HL-60 (cell line): ENCODE measurements around the gene TSEN34.
A peak's percentile ranks its signal among the peaks of the same experiment; 100 is the strongest.
"Not testable (repeated sequence)": the region's sequence is repeated elsewhere in the genome, so short reads cannot be mapped to it uniquely, and the experiment has no call there.

Experiments used
- DNase-seq, 2 experiments: peaks; one replicate each; pipeline ENCODE4 v3.0.0-alpha.2; 2010 to 2020; ENCODE audit warnings: low read depth in 1 of 2, low spot score in 1 of 2
- H3K27ac ChIP-seq: fragments of 250-450 bp; sonication (Bioruptor Pico); replicated peaks from 2 replicates; pipeline ENCODE4 v1.5.1; 2020; ENCODE audit warnings: mild to moderate bottlenecking, moderate library complexity
- H3K27me3 ChIP-seq: fragments of 250-450 bp; sonication (Bioruptor Pico); 2 replicates; pipeline ENCODE4 v1.5.1; 2021; ENCODE audit warnings: mild to moderate bottlenecking, moderate library complexity; ENCODE audit not compliant: insufficient read depth, poor library complexity, severe bottlenecking
- H3K4me3 ChIP-seq: replicated peaks from 2 replicates; pipeline ENCODE4 v1.5.1; 2011; ENCODE audit warnings: mild to moderate bottlenecking, control low read depth, low read length; ENCODE audit not compliant: insufficient read depth
- CTCF ChIP-seq: IDR thresholded peaks from one replicate; pipeline ENCODE4 v1.5.1; 2011; ENCODE audit warnings: low read length, control low read depth, inconsistent platforms; ENCODE audit not compliant: insufficient read depth
- GABPA ChIP-seq: IDR thresholded peaks from 2 replicates; pipeline ENCODE4 v1.6.1; 2012; ENCODE audit warnings: low read depth
- POLR2AphosphoS5 ChIP-seq: IDR thresholded peaks from 2 replicates; pipeline ENCODE4 v1.6.1; 2012; ENCODE audit warnings: low read depth
- REST ChIP-seq: IDR thresholded peaks from 2 replicates; pipeline ENCODE4 v1.6.1; 2012; ENCODE audit warnings: low read depth; ENCODE audit not compliant: insufficient replicate concordance
- SPI1 ChIP-seq: IDR thresholded peaks from 2 replicates; pipeline ENCODE4 v1.6.1; 2012; ENCODE audit warnings: low read depth, mild to moderate bottlenecking, borderline replicate concordance

TSEN34 gene

GRCh38 chr19:54231077-54231931, 40.2 kb downstream of the TSEN34 start:
- H3K27ac ChIP-seq = no peak overlapping the region
- TF ChIP-seq GABPA (no peak), CTCF (peak; percentile 87), SPI1 (no peak)
- peaks cover 2% of the 10 kb centered on the region for H3K27me3 ChIP-seq
- peak; percentile 71 to 78 for DNase-seq
- no peak overlapping the region for H3K4me3 ChIP-seq

- H3K27me3 ChIP-seq = peaks cover 2% of the 10 kb centered on the region
- no peak overlapping the region for H3K27ac ChIP-seq
- DNase-seq = no peak
- TF ChIP-seq POLR2AphosphoS5 (no peak), SPI1 (no peak), CTCF (no peak), GABPA (no peak), REST (no peak)
- no peak overlapping the region for H3K4me3 ChIP-seq
These were observed 42.8 kb downstream of the TSEN34 start for GRCh38 chr19:54233941-54234340.

- H3K27ac ChIP-seq = not testable (repeated sequence)
These were observed 48.6 kb downstream of the TSEN34 start for GRCh38 chr19:54239491-54240371.

GRCh38 chr19:54240372-54241336, 49.5 kb downstream of the TSEN34 start:
- H3K27me3 ChIP-seq, H3K27ac ChIP-seq, DNase-seq, H3K4me3 ChIP-seq: not testable (repeated sequence)

More at GRCh38 chr19:54239491-54240371, 48.6 kb downstream of the TSEN34 start:
- DNase-seq, H3K27me3 ChIP-seq, H3K4me3 ChIP-seq: not testable (repeated sequence)

- H3K27ac ChIP-seq, DNase-seq: not testable (repeated sequence)
These were observed 51.1 kb downstream of the TSEN34 start for GRCh38 chr19:54242234-54242633.

More at GRCh38 chr19:54242234-54242633, 51.1 kb downstream of the TSEN34 start:
- H3K4me3 ChIP-seq, H3K27me3 ChIP-seq: not testable (repeated sequence)
